ENCODE results near the gene MN1.

Gene MN1

DNA sequence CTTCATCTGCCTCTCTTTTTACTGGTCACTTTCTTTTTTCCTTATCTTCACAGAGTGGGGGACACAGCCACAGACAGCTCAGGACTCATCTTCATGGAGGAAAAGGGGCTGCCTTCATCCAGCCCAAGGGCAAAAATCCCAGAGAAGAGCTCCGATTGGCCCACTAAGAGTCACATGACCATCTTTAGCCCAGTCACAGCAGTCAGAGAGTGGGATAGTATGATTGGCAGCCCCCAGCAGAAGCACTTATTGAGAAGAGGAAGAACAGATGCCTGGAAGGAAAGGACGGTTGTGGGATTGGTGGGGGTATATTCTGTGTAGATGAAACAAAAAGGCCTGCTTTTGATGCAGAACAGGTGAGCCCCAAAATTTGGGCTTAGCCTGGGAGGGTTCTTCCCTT, 77.8 kb downstream of the MN1 start:
- DNase-seq (ENCODE audit: low spot score), result no peak
- no peak overlapping the region for H3K4me3 ChIP-seq
- TF ChIP-seq, protein P1, sequence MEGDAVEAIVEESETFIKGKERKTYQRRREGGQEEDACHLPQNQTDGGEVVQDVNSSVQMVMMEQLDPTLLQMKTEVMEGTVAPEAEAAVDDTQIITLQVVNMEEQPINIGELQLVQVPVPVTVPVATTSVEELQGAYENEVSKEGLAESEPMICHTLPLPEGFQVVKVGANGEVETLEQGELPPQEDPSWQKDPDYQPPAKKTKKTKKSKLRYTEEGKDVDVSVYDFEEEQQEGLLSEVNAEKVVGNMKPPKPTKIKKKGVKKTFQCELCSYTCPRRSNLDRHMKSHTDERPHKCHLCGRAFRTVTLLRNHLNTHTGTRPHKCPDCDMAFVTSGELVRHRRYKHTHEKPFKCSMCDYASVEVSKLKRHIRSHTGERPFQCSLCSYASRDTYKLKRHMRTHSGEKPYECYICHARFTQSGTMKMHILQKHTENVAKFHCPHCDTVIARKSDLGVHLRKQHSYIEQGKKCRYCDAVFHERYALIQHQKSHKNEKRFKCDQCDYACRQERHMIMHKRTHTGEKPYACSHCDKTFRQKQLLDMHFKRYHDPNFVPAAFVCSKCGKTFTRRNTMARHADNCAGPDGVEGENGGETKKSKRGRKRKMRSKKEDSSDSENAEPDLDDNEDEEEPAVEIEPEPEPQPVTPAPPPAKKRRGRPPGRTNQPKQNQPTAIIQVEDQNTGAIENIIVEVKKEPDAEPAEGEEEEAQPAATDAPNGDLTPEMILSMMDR (IDR thresholded peaks at IDR 0.05), result no peak

DNA sequence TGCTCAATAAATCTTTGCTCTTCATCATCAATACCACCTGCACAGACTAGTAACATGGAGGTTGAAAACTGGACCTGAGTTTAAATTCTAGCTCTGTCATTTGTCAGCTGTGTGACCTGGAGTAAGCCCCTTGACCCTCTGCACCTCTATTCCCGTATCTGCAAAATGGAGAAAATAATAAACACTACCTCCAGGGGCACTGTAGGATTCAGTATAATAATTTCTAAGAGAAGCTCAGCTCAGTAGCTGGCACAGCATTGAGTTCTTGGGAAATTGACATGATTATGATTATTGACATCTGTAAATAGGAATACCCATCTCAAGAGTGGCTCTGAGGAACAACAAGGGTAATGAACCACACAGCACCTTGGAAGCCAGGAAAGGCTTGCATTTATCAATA, 78.4 kb downstream of the MN1 start:
- TF ChIP-seq, protein P1 (IDR thresholded peaks at IDR 0.05), result no peak
- no peak overlapping the region for H3K27ac ChIP-seq
- DNase-seq (ENCODE audit: low spot score), result no peak
- no peak overlapping the region for H3K4me3 ChIP-seq

More for the DNA sequence above, 77.8 kb downstream of the MN1 start:
- H3K27ac ChIP-seq, result peak overlapping the region in 1 of 2 donors; percentile 80

DNA sequence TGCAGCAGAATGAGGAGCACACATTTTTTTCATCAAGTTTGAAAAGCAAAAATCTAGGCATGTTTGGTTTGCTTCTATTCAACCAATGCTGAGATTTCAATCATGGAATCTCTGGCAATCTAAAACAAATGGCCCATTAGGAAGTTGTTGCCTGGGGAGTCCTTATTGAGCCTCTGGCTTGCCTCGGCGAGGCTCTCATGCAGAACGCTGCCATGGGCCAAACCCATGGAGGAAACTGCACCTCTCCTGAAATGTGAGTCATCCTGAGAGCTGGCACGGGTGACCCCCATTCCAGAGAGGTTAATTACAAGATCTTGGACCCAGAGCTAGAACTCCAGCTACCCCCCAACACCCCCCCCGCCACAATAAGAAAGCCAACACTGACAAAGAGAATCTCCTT, 80.7 kb downstream of the MN1 start:
- no peak overlapping the region for H3K27ac ChIP-seq
- TF ChIP-seq, protein P1 (IDR thresholded peaks at IDR 0.05), result no peak

DNA sequence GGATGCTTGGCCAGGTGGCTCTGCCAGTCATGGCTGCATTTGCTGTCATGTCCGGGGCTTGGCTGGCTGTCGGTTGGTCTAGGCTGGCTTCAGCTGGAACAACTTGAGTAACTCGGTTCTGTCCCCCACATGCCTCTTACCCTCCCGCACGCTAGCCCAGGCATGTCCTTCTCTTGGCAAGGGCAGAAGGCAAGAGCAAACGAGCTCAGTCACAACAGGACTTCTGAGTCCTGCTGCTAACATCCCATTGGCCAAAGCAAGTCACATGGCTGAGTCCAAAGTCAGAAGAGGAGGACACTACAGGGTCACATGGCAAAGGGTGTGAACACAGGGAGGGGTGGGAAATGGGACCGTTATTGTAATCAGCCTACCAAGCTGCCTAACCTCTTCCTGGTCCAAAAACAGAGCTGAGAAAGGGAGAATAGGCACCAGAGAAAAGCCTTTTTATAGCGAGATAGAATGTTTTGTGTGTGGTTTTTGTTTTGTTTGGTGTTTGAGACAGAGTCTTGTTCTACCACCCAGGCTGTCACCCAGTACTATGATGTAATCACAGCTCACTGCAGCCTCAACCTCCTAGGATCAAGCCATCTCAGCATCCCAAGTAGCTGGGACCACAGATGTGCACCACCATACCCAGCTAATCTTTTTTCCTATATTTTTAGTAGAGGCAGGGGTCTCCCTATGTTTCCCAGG, 81.9 kb downstream of the MN1 start:
- Histone ChIP-seq H3K27ac (peak overlapping the region in 1 of 2 donors; percentile 4), H3K4me3 (no peak overlapping the region)
- no peak for DNase-seq (ENCODE audit: low spot score)
- TF ChIP-seq, protein P1 (IDR thresholded peaks at IDR 0.05), result no peak

More for the DNA sequence above, 80.7 kb downstream of the MN1 start:
- H3K4me3 ChIP-seq, result no peak overlapping the region
- no peak for DNase-seq (ENCODE audit: low spot score)

DNA sequence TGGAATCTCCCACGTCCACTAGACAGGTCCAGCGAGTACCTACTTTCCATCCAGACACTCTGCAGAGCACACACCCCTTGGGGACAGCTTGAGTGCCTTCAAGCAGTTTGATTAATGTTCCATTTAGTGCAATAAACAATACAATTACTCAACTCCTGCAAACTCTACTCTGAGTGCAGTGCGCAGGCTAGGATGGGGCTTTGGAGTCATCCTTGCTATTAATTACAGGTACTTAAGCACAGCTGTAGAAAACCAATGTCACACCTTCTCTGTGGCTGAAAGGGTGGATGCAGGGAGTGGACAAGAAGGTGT, 82.6 kb downstream of the MN1 start:
- TF ChIP-seq, protein P1 (IDR thresholded peaks at IDR 0.05), result no peak
- Histone ChIP-seq H3K27ac (peak overlapping the region in 1 of 2 donors; percentile 18), H3K4me3 (no peak overlapping the region)
- DNase-seq (ENCODE audit: low spot score), result no peak

DNA sequence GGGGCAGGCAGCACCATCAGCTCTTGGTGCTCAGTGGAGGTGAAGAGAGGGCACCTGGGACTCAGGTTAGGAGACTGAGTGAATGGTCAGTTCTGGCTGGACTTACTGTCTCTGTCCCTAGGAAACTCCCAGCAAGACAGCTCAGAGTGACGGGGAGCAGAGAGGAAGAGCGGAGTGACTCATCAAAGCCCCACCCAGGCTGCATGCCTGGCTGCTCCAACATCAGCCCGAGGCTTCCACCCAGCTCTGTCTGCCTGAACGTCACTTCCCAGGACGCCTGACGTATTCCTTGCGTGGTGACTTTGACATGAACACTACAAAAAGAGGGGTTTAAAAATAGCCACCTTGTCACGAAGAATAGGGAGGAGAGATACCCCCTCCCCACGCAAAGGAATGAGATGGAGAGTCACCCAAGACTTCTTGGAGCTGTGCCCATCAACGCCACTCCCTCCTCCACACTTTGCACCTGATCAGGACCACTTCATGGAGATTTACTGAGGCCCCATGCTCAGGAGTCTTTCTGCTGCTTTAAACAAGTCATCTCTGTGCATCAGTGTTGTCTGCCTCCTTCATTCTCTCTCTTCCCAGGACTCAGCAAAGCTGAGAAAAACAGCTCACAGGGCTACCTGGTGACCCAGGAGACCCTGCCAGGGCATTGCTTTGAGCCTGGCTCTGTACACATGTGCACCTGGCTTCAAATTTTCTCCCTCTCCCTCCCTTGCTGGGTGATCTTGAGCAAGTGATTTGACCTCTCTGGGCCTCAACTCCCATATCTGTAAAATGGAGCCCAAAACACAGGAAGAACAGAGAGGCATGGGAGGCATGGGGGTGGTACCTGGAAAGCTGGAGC, 83.1 kb downstream of the MN1 start:
- DNase-seq (ENCODE audit: low spot score), result peak; percentile 92
- H3K4me3 ChIP-seq, result peak overlapping the region; percentile 37
- H3K27ac ChIP-seq, result peak overlapping the region in 1 of 2 donors; percentile 75
- TF ChIP-seq, protein P1 (IDR thresholded peaks at IDR 0.05), result no peak

All from coronary artery (tissue), 2 donors.